Skeletal muscle tissue (tissue), 5 donors: ENCODE results near the gene MICU2. TPM values are rescaled to one million over a fixed set of nuclear protein-coding genes. Genes with fewer than 3 reads are reported as not detected.

Source experiments
- H3K27ac ChIP-seq: one replicate; pipeline ENCODE4 v1.7.0; 2013; ENCODE audit warnings: mild to moderate bottlenecking, low read depth, low read length, inconsistent platforms
- H3K27me3 ChIP-seq, 3 donors: one replicate each; pipeline ENCODE4 v1.7.0; 2013; ENCODE audit warnings: low read length in 3 of 3; ENCODE audit not compliant: control insufficient read depth in 3 of 3, insufficient read depth in 3 of 3
- H3K36me3 ChIP-seq, 3 donors: one replicate each; pipeline ENCODE4 v1.7.0; 2013; ENCODE audit warnings: low read length in 3 of 3; ENCODE audit not compliant: control insufficient read depth in 3 of 3, insufficient read depth in 3 of 3
- H3K4me1 ChIP-seq, 3 donors: one replicate each; pipeline ENCODE4 v1.7.0; 2013; ENCODE audit warnings: low read length in 3 of 3, mild to moderate bottlenecking in 3 of 3; ENCODE audit not compliant: control insufficient read depth in 3 of 3, insufficient read depth in 3 of 3
- H3K4me3 ChIP-seq, 3 donors: one replicate each; pipeline ENCODE4 v1.7.0; 2013; ENCODE audit warnings: low read length in 3 of 3
- H3K9ac ChIP-seq, 3 donors: one replicate each; pipeline ENCODE4 v1.7.0; 2013; ENCODE audit warnings: low read length in 3 of 3, mild to moderate bottlenecking in 3 of 3, moderate library complexity in 2 of 3, low read depth in 1 of 3
- H3K9me3 ChIP-seq, 3 donors: one replicate each; pipeline ENCODE4 v1.7.0; 2013; ENCODE audit warnings: low read length in 3 of 3; ENCODE audit not compliant: control insufficient read depth in 3 of 3
- small RNA-seq: library from RNA; depleted of rRNA; stranded (forward); fragments of <200 nt; gene quantifications from one replicate; pipeline ENCODE3, GENCODE V24; 2014
- total RNA-seq: library from RNA; depleted of rRNA; stranded (reverse); fragments of >200 nt; gene quantifications from one replicate; pipeline ENCODE4 v1.2.3, GENCODE V29; 2014
- donor health status: Osteomylitis.

The MICU2 gene
- total RNA-seq, 1 donor from 2014 or later = 34.4 TPM

GRCh38 chr13:21446656-21447055 lies 157.3 kb downstream of the MICU2 start:
- no peaks in the 10 kb centered on the region for H3K36me3 ChIP-seq
- peaks cover 0 to 3% (median 0%) of the 10 kb centered on the region in 3 donors for H3K4me1 ChIP-seq
- H3K9me3 ChIP-seq = no peaks in the 10 kb centered on the region

GRCh38 chr13:21445759-21446158 lies 158.2 kb downstream of the MICU2 start:
- H3K4me3 ChIP-seq = no peak overlapping the region
- no peak overlapping the region for H3K9ac ChIP-seq
- H3K9me3 ChIP-seq = no peaks in the 10 kb centered on the region
- no peaks in the 10 kb centered on the region for H3K27me3 ChIP-seq
- no peaks in the 10 kb centered on the region for H3K36me3 ChIP-seq
- H3K27ac ChIP-seq = no peak overlapping the region
- peaks cover 0 to 3% (median 0%) of the 10 kb centered on the region in 3 donors for H3K4me1 ChIP-seq

More at GRCh38 chr13:21446656-21447055, 157.3 kb downstream of the MICU2 start:
- Histone ChIP-seq H3K9ac (no peak overlapping the region), H3K27me3 (no peaks in the 10 kb centered on the region), H3K4me3 (no peak overlapping the region), H3K27ac (no peak overlapping the region)

- Histone ChIP-seq H3K9ac (no peak overlapping the region), H3K36me3 (no peaks in the 10 kb centered on the region), H3K4me1 (peaks cover 0 to 3% (median 0%) of the 10 kb centered on the region in 3 donors), H3K4me3 (no peak overlapping the region), H3K9me3 (peaks cover 0 to 2% (median 1%) of the 10 kb centered on the region in 3 donors), H3K27me3 (no peaks in the 10 kb centered on the region), H3K27ac (no peak overlapping the region)
These were observed 160.8 kb downstream of the MICU2 start for GRCh38 chr13:21443171-21443570.

Small RNA genes lying within 50 kb of the gene (small RNA-seq; reads per million reads assigned to genes)
- not detected for gene RNU6-59P

Other genes starting within 250 kb of the MICU2 start
- gene ZDHHC20, start 144.9 kb downstream of the MICU2 start, total RNA-seq = 71.0 TPM
- gene FGF9, start 66.9 kb upstream of the MICU2 start, total RNA-seq = 3.7 TPM